ENCODE measurements around the gene MEX3D.
"Not testable (repeated sequence)": the region's sequence is repeated elsewhere in the genome, so short reads cannot be mapped to it uniquely, and the experiment has no call there.

Gene MEX3D

DNA sequence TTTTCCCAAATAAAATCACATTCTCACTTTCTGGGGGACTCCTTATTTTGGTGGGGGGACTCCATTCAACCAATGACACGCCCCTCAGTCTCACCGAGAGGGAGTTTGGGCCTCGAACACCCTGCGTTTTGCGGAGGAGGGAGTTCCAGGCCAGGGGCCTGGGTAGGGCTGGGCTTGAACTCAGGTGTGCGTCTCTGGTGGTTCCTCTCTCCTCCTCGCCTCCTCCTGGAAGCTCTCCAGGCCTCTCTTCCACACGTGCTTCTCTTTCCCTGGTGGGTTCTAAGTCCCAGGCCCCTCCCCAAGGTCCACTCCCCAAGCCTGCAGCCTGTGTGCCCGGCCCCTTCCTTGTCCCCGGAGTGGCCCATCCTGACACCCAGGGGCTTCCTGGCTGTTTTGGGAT is 14.7 kb downstream of the MEX3D start:
- Histone ChIP-seq H3K36me3 (ENCODE audit: low read depth) (no peaks in the 10 kb centered on the region), H3K4me3 (ENCODE audit: severe bottlenecking) (no peak overlapping the region), H3K27me3 (ENCODE audit: insufficient read depth, poor library complexity, severe bottlenecking) (no peaks in the 10 kb centered on the region), H3K4me1 (ENCODE audit: insufficient read depth, poor library complexity, severe bottlenecking) (no peaks in the 10 kb centered on the region), H3K27ac (ENCODE audit: poor library complexity, severe bottlenecking) (no peak overlapping the region), H3K9me3 (ENCODE audit: severe bottlenecking) (no peaks in the 10 kb centered on the region)
- TF ChIP-seq CTCF (IDR thresholded peaks at IDR 0.05; ENCODE audit: poor library complexity, severe bottlenecking): no peak
- ATAC-seq (ENCODE audit: low read depth): no peak
- DNase-seq (ENCODE audit: low spot score): no peak

DNA sequence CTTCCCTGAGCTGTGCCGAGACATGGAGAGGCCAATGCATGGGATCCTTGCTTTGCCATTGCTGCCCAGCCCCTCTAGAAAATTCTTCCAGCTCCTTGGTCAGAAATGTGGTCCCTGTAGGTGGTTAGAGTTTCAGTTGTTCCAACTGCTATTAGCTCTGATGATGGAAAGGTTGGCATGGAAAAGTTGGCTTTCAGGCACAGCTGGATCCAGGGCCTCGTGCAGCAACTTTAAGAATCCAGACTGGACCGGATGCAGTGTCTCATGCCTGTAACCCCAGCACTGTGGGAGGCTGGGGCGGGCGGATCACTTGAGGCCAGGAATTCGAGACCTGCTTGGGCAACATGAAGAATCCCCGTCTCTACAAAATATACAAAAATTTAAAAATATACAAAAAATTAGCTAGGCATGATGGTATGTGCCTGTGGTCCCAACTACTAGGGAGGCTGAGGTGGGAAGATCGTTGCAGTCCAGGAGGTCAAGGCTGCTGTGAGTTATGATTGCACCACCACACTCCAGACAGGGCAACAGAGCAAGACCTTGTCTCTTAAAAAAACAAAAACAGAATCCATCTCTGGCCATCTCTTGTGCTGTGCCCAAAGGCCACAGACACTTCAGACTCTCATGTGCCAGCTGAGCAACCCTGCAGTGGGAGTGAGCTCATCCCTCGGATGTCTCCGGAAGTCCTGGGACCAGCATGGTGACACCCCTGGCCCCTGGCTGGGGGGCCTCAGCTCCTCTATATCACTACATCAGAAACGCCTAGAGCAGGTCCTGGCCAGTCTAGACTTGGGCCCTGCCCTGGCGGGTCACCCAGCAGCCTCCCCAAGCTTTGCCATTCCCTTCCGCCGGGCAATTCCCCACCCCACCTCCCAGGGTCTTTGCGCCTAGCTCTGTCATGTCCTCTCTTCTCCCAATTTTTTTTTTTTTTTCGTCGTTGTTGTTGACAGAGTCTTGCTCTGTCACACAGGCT is 16.8 kb downstream of the MEX3D start:
- ATAC-seq (ENCODE audit: low read depth): no peak
- Histone ChIP-seq H3K9me3 (ENCODE audit: severe bottlenecking) (no peaks in the 10 kb centered on the region), H3K27ac (ENCODE audit: poor library complexity, severe bottlenecking) (no peak overlapping the region), H3K27me3 (ENCODE audit: insufficient read depth, poor library complexity, severe bottlenecking) (no peaks in the 10 kb centered on the region), H3K36me3 (ENCODE audit: low read depth) (no peaks in the 10 kb centered on the region), H3K4me3 (ENCODE audit: severe bottlenecking) (no peak overlapping the region), H3K4me1 (ENCODE audit: insufficient read depth, poor library complexity, severe bottlenecking) (no peaks in the 10 kb centered on the region)
- no peak for TF ChIP-seq CTCF (IDR thresholded peaks at IDR 0.05; ENCODE audit: poor library complexity, severe bottlenecking)
- no peak for DNase-seq (ENCODE audit: low spot score)

GRCh38 chr19:1549332-1549945 is 18.7 kb downstream of the MEX3D start:
- Histone ChIP-seq H3K4me3 (ENCODE audit: severe bottlenecking) (no peak overlapping the region), H3K27me3 (ENCODE audit: insufficient read depth, poor library complexity, severe bottlenecking) (peaks cover 3% of the 10 kb centered on the region), H3K27ac (ENCODE audit: poor library complexity, severe bottlenecking) (no peak overlapping the region), H3K9me3 (ENCODE audit: severe bottlenecking) (no peaks in the 10 kb centered on the region), H3K36me3 (ENCODE audit: low read depth) (no peaks in the 10 kb centered on the region), H3K4me1 (ENCODE audit: insufficient read depth, poor library complexity, severe bottlenecking) (no peaks in the 10 kb centered on the region)
- no peak for TF ChIP-seq CTCF (IDR thresholded peaks at IDR 0.05; ENCODE audit: poor library complexity, severe bottlenecking)
- DNase-seq (ENCODE audit: low spot score) (no peak), ATAC-seq (ENCODE audit: low read depth) (no peak)

- no peak for DNase-seq (ENCODE audit: low spot score)
Observed at GRCh38 chr19:1540365-1540925, 27.7 kb downstream of the MEX3D start.

DNA sequence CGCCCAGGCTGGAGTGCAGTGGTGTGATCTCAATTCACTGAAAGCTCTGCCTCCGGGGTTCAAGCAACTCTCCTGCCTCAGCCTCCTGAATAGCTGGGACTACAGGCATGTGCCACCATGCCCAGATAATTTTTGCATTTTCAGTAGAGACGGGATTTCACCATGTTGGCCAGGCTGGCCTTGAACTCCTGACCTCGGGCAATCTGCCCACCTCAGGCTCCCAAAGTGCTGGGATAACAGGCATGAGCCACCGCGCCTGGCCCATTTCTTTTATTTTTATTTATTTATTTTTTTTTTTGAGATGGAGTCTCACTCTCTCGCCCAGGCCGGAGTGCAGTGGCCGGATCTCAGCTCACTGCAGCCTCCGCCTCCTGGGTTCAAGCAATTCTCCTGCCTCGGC is 28.4 kb downstream of the MEX3D start:
- not testable (repeated sequence) for DNase-seq (ENCODE audit: low spot score); H3K4me3 ChIP-seq (ENCODE audit: severe bottlenecking); H3K27me3 ChIP-seq (ENCODE audit: insufficient read depth, poor library complexity, severe bottlenecking); ATAC-seq (ENCODE audit: low read depth); H3K9me3 ChIP-seq (ENCODE audit: severe bottlenecking); H3K4me1 ChIP-seq (ENCODE audit: insufficient read depth, poor library complexity, severe bottlenecking); H3K27ac ChIP-seq (ENCODE audit: poor library complexity, severe bottlenecking); H3K36me3 ChIP-seq (ENCODE audit: low read depth)

More at GRCh38 chr19:1540365-1540925, 27.7 kb downstream of the MEX3D start:
- Histone ChIP-seq H3K27ac (ENCODE audit: poor library complexity, severe bottlenecking) (no peak overlapping the region), H3K9me3 (ENCODE audit: severe bottlenecking) (no peaks in the 10 kb centered on the region), H3K4me1 (ENCODE audit: insufficient read depth, poor library complexity, severe bottlenecking) (no peaks in the 10 kb centered on the region), H3K4me3 (ENCODE audit: severe bottlenecking) (no peak overlapping the region), H3K36me3 (ENCODE audit: low read depth) (no peaks in the 10 kb centered on the region), H3K27me3 (ENCODE audit: insufficient read depth, poor library complexity, severe bottlenecking) (no peaks in the 10 kb centered on the region)
- ATAC-seq (ENCODE audit: low read depth): no peak
- TF ChIP-seq CTCF (IDR thresholded peaks at IDR 0.05; ENCODE audit: poor library complexity, severe bottlenecking): no peak
